PFSK-1 (cell line): ENCODE data around the gene CARM1.

Source experiments
- POLR2AphosphoS5 ChIP-seq: IDR thresholded peaks from 2 replicates; pipeline ENCODE4 v1.6.1; 2012; ENCODE audit warnings: low read depth, mild to moderate bottlenecking, control low read depth, low read length, moderate library complexity
- SIN3A ChIP-seq: IDR thresholded peaks from 2 replicates; pipeline ENCODE4 v1.6.1; 2012; ENCODE audit warnings: mild to moderate bottlenecking, low read length, moderate library complexity, borderline replicate concordance; ENCODE audit not compliant: insufficient read depth
- TF ChIP-seq, protein P1 (sequence below), 2 experiments: IDR thresholded peaks; 2 replicates each; pipeline versions ENCODE4 v1.6.1 to v1.8.0; 2011 to 2012; ENCODE audit warnings: low read depth in 2 of 2, low read length in 2 of 2, control low read depth in 1 of 2, inconsistent platforms in 1 of 2, mild to moderate bottlenecking in 1 of 2, moderate library complexity in 1 of 2; ENCODE audit not compliant: insufficient read depth in 1 of 2

DNA sequence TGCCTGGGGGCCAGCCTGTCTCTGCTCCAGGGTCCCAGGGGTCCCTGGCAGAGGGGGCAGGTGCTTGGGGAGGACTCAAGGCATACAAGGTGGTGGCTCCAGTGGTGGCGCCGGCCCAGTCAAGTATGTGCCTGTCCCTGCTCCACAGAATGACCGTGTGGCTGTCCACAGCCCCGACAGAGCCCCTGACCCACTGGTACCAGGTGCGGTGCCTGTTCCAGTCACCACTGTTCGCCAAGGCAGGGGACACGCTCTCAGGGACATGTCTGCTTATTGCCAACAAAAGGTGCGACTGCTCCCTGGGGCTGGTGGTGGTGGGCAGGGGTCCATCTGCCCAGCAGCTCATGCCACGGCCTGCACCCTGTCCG, 48.9 kb downstream of the CARM1 start:
- TF ChIP-seq POLR2AphosphoS5 (no peak), SIN3A (no peak)
- TF ChIP-seq, protein P1, sequence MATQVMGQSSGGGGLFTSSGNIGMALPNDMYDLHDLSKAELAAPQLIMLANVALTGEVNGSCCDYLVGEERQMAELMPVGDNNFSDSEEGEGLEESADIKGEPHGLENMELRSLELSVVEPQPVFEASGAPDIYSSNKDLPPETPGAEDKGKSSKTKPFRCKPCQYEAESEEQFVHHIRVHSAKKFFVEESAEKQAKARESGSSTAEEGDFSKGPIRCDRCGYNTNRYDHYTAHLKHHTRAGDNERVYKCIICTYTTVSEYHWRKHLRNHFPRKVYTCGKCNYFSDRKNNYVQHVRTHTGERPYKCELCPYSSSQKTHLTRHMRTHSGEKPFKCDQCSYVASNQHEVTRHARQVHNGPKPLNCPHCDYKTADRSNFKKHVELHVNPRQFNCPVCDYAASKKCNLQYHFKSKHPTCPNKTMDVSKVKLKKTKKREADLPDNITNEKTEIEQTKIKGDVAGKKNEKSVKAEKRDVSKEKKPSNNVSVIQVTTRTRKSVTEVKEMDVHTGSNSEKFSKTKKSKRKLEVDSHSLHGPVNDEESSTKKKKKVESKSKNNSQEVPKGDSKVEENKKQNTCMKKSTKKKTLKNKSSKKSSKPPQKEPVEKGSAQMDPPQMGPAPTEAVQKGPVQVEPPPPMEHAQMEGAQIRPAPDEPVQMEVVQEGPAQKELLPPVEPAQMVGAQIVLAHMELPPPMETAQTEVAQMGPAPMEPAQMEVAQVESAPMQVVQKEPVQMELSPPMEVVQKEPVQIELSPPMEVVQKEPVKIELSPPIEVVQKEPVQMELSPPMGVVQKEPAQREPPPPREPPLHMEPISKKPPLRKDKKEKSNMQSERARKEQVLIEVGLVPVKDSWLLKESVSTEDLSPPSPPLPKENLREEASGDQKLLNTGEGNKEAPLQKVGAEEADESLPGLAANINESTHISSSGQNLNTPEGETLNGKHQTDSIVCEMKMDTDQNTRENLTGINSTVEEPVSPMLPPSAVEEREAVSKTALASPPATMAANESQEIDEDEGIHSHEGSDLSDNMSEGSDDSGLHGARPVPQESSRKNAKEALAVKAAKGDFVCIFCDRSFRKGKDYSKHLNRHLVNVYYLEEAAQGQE (IDR thresholded peaks at IDR 0.05; ENCODE audit: insufficient read depth in 1 of 2, low read depth in 2 of 2, low read length in 2 of 2), result no peak
